Omental fat pad (tissue), 4 donors: ENCODE data around the gene TCFL5. TPM values are rescaled to one million over a fixed set of nuclear protein-coding genes. Genes with fewer than 3 reads are reported as not detected.
"Not testable (repeated sequence)": the region's sequence is repeated elsewhere in the genome, so short reads cannot be mapped to it uniquely, and the experiment has no call there.

ENCODE experiments used
- ATAC-seq: fragments of 150-250 bp; one replicate; pipeline ENCODE4 v1.9.1; 2016; ENCODE audit warnings: mild to moderate bottlenecking, moderate library complexity; ENCODE audit not compliant: low FRiP score
- DNase-seq: peaks from one replicate; pipeline ENCODE4 v3.0.0-alpha.2; 2019; ENCODE audit warnings: low spot score
- CTCF ChIP-seq, 3 donors: fragments of 450-650 bp; IDR thresholded peaks; one replicate each; pipeline ENCODE4 v1.5.1; 2016 to 2017; ENCODE audit warnings: antibody characterized with exemption in 3 of 3, mild to moderate bottlenecking in 3 of 3, moderate library complexity in 2 of 3
- total RNA-seq, 4 donors: library from RNA; depleted of rRNA; stranded (reverse); fragments of >200 nt; gene quantifications; one replicate each; pipeline ENCODE4 v1.1.0, GENCODE V29; 2016

Gene TCFL5
- total RNA-seq, 4 donors from 2014 or later: 6.1 to 7.7 (median 6.3) TPM

- DNase-seq: no peak
- TF ChIP-seq CTCF (IDR thresholded peaks at IDR 0.05): no peak
- no peak for ATAC-seq
Measured at GRCh38 chr20:62860391-62860923, 1.2 kb downstream of the TCFL5 start.

- no peak for TF ChIP-seq CTCF (IDR thresholded peaks at IDR 0.05)
- no peak for ATAC-seq
- DNase-seq: no peak
Measured at GRCh38 chr20:62859721-62860120, 1.9 kb downstream of the TCFL5 start.

GRCh38 chr20:62858058-62858830, 3.4 kb downstream of the TCFL5 start:
- DNase-seq: no peak
- no peak for TF ChIP-seq CTCF (IDR thresholded peaks at IDR 0.05)
- no peak for ATAC-seq

GRCh38 chr20:62856931-62857619, 4.5 kb downstream of the TCFL5 start:
- TF ChIP-seq CTCF (IDR thresholded peaks at IDR 0.05): no peak
- ATAC-seq (no peak), DNase-seq (no peak)

GRCh38 chr20:62855120-62855519, 6.5 kb downstream of the TCFL5 start:
- TF ChIP-seq CTCF (IDR thresholded peaks at IDR 0.05): no peak
- DNase-seq: no peak
- ATAC-seq: no peak

GRCh38 chr20:62854121-62854520, 7.5 kb downstream of the TCFL5 start:
- ATAC-seq (no peak), DNase-seq (no peak)
- TF ChIP-seq CTCF (IDR thresholded peaks at IDR 0.05): no peak

- not testable (repeated sequence) for ATAC-seq, DNase-seq
Measured at GRCh38 chr20:62853304-62853703, 8.3 kb downstream of the TCFL5 start.
